SK-N-SH (cell line): ENCODE results near the gene RNF150. TPM values are rescaled to one million over a fixed set of nuclear protein-coding genes. Genes with fewer than 3 reads are reported as not detected.

ENCODE experiments used
- CTCF ChIA-PET: fragments of 300-600, 350-600 bp; formaldehyde crosslinking; extraction: SDS; loops from one replicate; lab custom pipeline; 2021; lab: Yijun Ruan, JAX
- POLR2A ChIA-PET: fragments of 350-600 bp; sonication (Branson Sonifier 250); formaldehyde crosslinking; extraction: SDS; loops from one replicate; lab custom pipeline; 2020; ENCODE audit warnings: antibody characterized with exemption, inconsistent platforms; lab: Yijun Ruan, JAX
- DNase-seq: peaks from one replicate; pipeline ENCODE4 v3.0.0; 2012
- H2AFZ ChIP-seq: fragments of 200-600 bp; sonication (generic); 2 replicates; pipeline ENCODE4 v1.8.1; 2016; ENCODE audit warnings: antibody characterized with exemption, mild to moderate bottlenecking, low read depth
- H3F3A ChIP-seq: fragments of 200-600 bp; sonication (generic); replicated peaks from 2 replicates; pipeline ENCODE3; 2016; ENCODE audit warnings: antibody characterized with exemption, mild to moderate bottlenecking; ENCODE audit not compliant: insufficient read depth
- H3K27ac ChIP-seq, 2 experiments: fragments of 200-500 bp in 1 of 2; fragments of 200-600 bp in 1 of 2; sonication (Bioruptor generic) in 1 of 2; sonication (generic), shearing (Covaris generic) in 1 of 2; 2 replicates each; pipeline versions ENCODE4 v1.5.1 to v1.6.1; 2014 to 2016; ENCODE audit warnings: low read depth in 2 of 2, inconsistent platforms in 1 of 2, low read length in 1 of 2, mild to moderate bottlenecking in 1 of 2, mixed read lengths in 1 of 2
- H3K27me3 ChIP-seq: fragments of 200-600 bp; sonication (generic), shearing (Covaris generic); 2 replicates; pipeline ENCODE4 v1.6.1; 2016; ENCODE audit warnings: mixed run types; ENCODE audit not compliant: insufficient read depth
- H3K36me3 ChIP-seq, 2 experiments: fragments of 200-500 bp in 1 of 2; fragments of 200-600 bp in 1 of 2; sonication (Bioruptor generic) in 1 of 2; sonication (generic) in 1 of 2; replicated peaks in 1 of 2; 2 replicates each; pipeline versions ENCODE3 to v1.5.1; 2014 to 2016; ENCODE audit warnings: low read length in 1 of 2, mild to moderate bottlenecking in 1 of 2; ENCODE audit not compliant: insufficient read depth in 2 of 2, control insufficient read depth in 1 of 2
- H3K4me1 ChIP-seq, 2 experiments: fragments of 200-500 bp in 1 of 2; fragments of 200-600 bp in 1 of 2; sonication (Bioruptor generic) in 1 of 2; sonication (generic), shearing (Covaris generic) in 1 of 2; 2 replicates each; pipeline versions ENCODE4 v1.5.1 to v1.6.1; 2014 to 2016; ENCODE audit warnings: low read depth in 1 of 2, low read length in 1 of 2, mixed run types in 1 of 2; ENCODE audit not compliant: insufficient read depth in 2 of 2, control insufficient read depth in 1 of 2
- H3K4me2 ChIP-seq: fragments of 200-600 bp; sonication (generic), shearing (Covaris generic); 2 replicates; pipeline ENCODE4 v1.6.1; 2017; ENCODE audit warnings: mixed run types
- H3K4me3 ChIP-seq, 2 experiments: fragments of 200-500 bp in 1 of 2; fragments of 200-600 bp in 1 of 2; sonication (Bioruptor generic) in 1 of 2; sonication (generic), shearing (Covaris generic) in 1 of 2; 2 replicates each; pipeline versions ENCODE4 v1.5.1 to v1.8.1; 2014 to 2016; ENCODE audit warnings: low read depth in 2 of 2, inconsistent platforms in 1 of 2, low read length in 1 of 2, mild to moderate bottlenecking in 1 of 2, mixed read lengths in 1 of 2, moderate library complexity in 1 of 2
- H3K79me2 ChIP-seq: fragments of 200-600 bp; sonication (generic); 2 replicates; pipeline ENCODE4 v1.8.1; 2017; ENCODE audit warnings: mild to moderate bottlenecking; ENCODE audit not compliant: insufficient read depth
- H3K9ac ChIP-seq: fragments of 200-600 bp; sonication (generic); 2 replicates; pipeline ENCODE4 v1.6.1; 2017; ENCODE audit warnings: mixed run types
- H3K9me2 ChIP-seq: fragments of 200-600 bp; sonication (generic); 2 replicates; pipeline ENCODE4 v1.6.1; 2017; ENCODE audit warnings: mixed run types
- H3K9me3 ChIP-seq: fragments of 200-600 bp; sonication (generic); 2 replicates; pipeline ENCODE4 v1.6.1; 2017; ENCODE audit warnings: mixed run types, mild to moderate bottlenecking, moderate library complexity
- H4K20me1 ChIP-seq: fragments of 200-600 bp; sonication (generic); 2 replicates; pipeline ENCODE4 v1.6.1; 2017; ENCODE audit warnings: mild to moderate bottlenecking, mixed run types; ENCODE audit not compliant: insufficient read depth
- CHD2 ChIP-seq: fragments of 150-350 bp; IDR thresholded peaks from 2 replicates; pipeline ENCODE4 v1.6.1; 2018; ENCODE audit warnings: low read length; ENCODE audit not compliant: partially characterized antibody
- FOXM1 ChIP-seq: IDR thresholded peaks from 2 replicates; pipeline ENCODE4 v1.4.0; 2012; ENCODE audit warnings: low read depth, mild to moderate bottlenecking
- JUND ChIP-seq: IDR thresholded peaks from 2 replicates; pipeline ENCODE4 v1.4.0; 2012
- MEF2A ChIP-seq: IDR thresholded peaks from 2 replicates; pipeline ENCODE4 v1.4.0; 2012; ENCODE audit warnings: low read depth, borderline replicate concordance
- NRF1 ChIP-seq: IDR thresholded peaks from 2 replicates; pipeline ENCODE4 v1.6.1; 2012; ENCODE audit warnings: low read depth, mild to moderate bottlenecking, low read length
- RAD21 ChIP-seq: IDR thresholded peaks from 2 replicates; pipeline ENCODE4 v1.6.1; 2012; ENCODE audit warnings: mild to moderate bottlenecking, low read length
- RCOR1 ChIP-seq: fragments of 150-350 bp; IDR thresholded peaks from 2 replicates; pipeline ENCODE4 v1.6.1; 2017; ENCODE audit warnings: antibody characterized with exemption, low read length
- SMC3 ChIP-seq: IDR thresholded peaks from 2 replicates; pipeline ENCODE4 v1.6.1; 2012; ENCODE audit warnings: low read depth, low read length, improper control_type of control experiment
- TCF12 ChIP-seq: IDR thresholded peaks from 2 replicates; pipeline ENCODE4 v1.4.0; 2012
- WGBS: methylation state at CpG from one replicate; pipeline ENCODE4 v1.1.6; 2017; ENCODE audit warnings: low lambda C conversion rate; 5-methylcytosine and 5-hydroxymethylcytosine counted together
- polyA plus RNA-seq, 3 experiments: library from polyadenylated mRNA; depleted of rRNA; stranded (reverse); fragments of >200 nt; gene quantifications; 2 replicates each; pipeline ENCODE4 v1.2.3, GENCODE V29; 2012
- TF ChIP-seq, protein P1 (sequence below): IDR thresholded peaks from 2 replicates; pipeline ENCODE4 v1.6.1; 2012; ENCODE audit warnings: mild to moderate bottlenecking, low read depth, low read length, moderate library complexity
- TF ChIP-seq, protein P2 (sequence below): fragments of 200-600 bp; sonication (generic); IDR thresholded peaks from 2 replicates; pipeline ENCODE4 v1.6.1; 2017; ENCODE audit warnings: antibody characterized with exemption, mild to moderate bottlenecking, moderate library complexity
- TF ChIP-seq, protein P3 (sequence below): IDR thresholded peaks from 2 replicates; pipeline ENCODE4; 2012
- TF ChIP-seq, protein P4 (sequence below): IDR thresholded peaks from 2 replicates; pipeline ENCODE4 v1.4.0; 2012; ENCODE audit warnings: low read depth

RNF150 gene
- polyA plus RNA-seq, 1 of the 3 experiments (the other 2 are of a cell fraction), result 5.8 TPM

DNA sequence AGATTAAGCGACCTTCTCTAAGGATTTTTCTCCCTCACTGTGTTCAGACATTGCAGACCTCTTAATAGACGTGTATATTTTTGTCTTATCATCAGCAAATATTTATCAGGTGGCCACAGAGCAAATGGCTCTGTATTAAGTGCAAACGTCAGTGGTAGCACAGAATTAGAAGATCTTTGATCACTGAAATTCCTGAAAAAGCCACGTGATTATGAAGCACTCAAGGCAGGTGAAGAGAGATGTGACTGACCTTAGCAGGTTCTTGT is 271.2 kb downstream of the RNF150 start:
- 83% methylated on average over 4 of the region's 4 CpGs for WGBS
- no peak for DNase-seq
- Histone ChIP-seq H3K4me2 (no peak overlapping the region), H4K20me1 (no peaks in the 10 kb centered on the region), H3F3A (no peaks in the 10 kb centered on the region), H3K9ac (no peak overlapping the region), H3K36me3 (peaks cover 13 to 39% of the 10 kb centered on the region in 2 experiments), H3K27me3 (no peaks in the 10 kb centered on the region), H3K9me2 (no peaks in the 10 kb centered on the region), H3K4me1 (peaks cover 0 to 33% of the 10 kb centered on the region in 2 experiments; a peak in 2 of 4 replicates), H3K4me3 (no peak overlapping the region), H2AFZ (no peak overlapping the region)
- CTCF ChIA-PET, result interaction anchor here (0.6 to 13.2 kb wide), 11 partner anchors 9 to 281 kb away, joined by 3 to 217 read pairs (median 4); partner anchors contain the start of gene RNF150
- TF ChIP-seq TCF12, result no peak
- TF ChIP-seq NRF1, result no peak
- TF ChIP-seq, all 33 proteins: peak for 0
- POLR2A ChIA-PET, result interaction anchor here (1.2 kb wide), 1 partner anchor 271 kb away, joined by 6 read pairs; the partner anchor contains the start of gene RNF150
- Histone ChIP-seq H3K27ac (peak overlapping the region in 1 of 2 experiments; percentile 67; a peak in 2 of 4 replicates), H3K79me2 (no peaks in the 10 kb centered on the region), H3K9me3 (no peaks in the 10 kb centered on the region)

DNA sequence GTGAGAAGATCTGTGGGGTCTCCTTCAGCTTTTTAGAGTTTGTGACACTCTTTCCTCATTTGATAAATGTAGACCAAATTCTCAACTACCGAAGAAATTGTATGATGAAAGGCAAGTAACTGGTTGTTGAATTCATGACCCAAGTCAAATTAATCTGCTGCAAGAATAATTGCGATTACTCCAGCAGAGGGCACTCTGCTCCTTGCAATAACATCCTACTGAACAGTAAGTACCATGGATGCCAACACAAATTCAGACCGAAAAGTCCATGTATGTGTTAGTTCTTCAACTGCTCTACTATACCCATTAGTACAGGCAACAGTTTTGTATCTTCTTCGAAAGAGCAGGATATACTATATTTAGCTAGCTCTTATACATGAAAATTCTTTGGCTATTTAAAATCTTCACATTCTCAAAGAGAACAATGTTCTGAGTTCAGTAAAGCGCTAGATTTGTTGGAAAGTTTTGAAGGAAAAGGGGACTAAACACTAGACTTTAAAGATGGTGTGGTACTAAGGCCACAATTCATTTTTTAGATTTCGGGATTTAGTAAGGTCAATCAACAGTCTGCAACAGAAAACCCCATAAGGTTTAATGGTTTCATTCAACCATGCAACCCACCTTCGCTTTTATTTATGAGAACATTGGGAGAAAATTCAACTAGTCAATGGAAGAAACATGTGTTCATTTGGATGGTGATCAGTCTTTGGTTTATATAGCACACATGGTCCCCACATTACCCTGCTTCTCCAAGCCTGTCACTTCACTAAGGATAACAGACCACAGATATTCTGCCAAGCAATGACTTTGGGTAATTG is 271.7 kb downstream of the RNF150 start:
- DNase-seq, result peak; percentile 47
- POLR2A ChIA-PET, result no interaction called here
- 40% methylated on average over 7 of the region's 7 CpGs for WGBS

More for the DNA sequence above, 271.7 kb downstream of the RNF150 start:
- H3K4me3 ChIP-seq, result no peak overlapping the region
- H3K9ac ChIP-seq, result no peak overlapping the region
- TF ChIP-seq CHD2 (peak; percentile 52), FOXM1 (no peak), RCOR1 (peak; percentile 32; the same call in 1 of the 2 replicates), MEF2A (no peak), NRF1 (0 out of 2 replicates have a peak, but pooled peaks have one; percentile 11), JUND (no peak), RAD21 (peak; percentile 99), SMC3 (peak; percentile 96)
- TF ChIP-seq, protein P1, sequence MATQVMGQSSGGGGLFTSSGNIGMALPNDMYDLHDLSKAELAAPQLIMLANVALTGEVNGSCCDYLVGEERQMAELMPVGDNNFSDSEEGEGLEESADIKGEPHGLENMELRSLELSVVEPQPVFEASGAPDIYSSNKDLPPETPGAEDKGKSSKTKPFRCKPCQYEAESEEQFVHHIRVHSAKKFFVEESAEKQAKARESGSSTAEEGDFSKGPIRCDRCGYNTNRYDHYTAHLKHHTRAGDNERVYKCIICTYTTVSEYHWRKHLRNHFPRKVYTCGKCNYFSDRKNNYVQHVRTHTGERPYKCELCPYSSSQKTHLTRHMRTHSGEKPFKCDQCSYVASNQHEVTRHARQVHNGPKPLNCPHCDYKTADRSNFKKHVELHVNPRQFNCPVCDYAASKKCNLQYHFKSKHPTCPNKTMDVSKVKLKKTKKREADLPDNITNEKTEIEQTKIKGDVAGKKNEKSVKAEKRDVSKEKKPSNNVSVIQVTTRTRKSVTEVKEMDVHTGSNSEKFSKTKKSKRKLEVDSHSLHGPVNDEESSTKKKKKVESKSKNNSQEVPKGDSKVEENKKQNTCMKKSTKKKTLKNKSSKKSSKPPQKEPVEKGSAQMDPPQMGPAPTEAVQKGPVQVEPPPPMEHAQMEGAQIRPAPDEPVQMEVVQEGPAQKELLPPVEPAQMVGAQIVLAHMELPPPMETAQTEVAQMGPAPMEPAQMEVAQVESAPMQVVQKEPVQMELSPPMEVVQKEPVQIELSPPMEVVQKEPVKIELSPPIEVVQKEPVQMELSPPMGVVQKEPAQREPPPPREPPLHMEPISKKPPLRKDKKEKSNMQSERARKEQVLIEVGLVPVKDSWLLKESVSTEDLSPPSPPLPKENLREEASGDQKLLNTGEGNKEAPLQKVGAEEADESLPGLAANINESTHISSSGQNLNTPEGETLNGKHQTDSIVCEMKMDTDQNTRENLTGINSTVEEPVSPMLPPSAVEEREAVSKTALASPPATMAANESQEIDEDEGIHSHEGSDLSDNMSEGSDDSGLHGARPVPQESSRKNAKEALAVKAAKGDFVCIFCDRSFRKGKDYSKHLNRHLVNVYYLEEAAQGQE, result 0 out of 2 replicates have a peak, but pooled peaks have one; percentile 19
- TF ChIP-seq, protein P2, sequence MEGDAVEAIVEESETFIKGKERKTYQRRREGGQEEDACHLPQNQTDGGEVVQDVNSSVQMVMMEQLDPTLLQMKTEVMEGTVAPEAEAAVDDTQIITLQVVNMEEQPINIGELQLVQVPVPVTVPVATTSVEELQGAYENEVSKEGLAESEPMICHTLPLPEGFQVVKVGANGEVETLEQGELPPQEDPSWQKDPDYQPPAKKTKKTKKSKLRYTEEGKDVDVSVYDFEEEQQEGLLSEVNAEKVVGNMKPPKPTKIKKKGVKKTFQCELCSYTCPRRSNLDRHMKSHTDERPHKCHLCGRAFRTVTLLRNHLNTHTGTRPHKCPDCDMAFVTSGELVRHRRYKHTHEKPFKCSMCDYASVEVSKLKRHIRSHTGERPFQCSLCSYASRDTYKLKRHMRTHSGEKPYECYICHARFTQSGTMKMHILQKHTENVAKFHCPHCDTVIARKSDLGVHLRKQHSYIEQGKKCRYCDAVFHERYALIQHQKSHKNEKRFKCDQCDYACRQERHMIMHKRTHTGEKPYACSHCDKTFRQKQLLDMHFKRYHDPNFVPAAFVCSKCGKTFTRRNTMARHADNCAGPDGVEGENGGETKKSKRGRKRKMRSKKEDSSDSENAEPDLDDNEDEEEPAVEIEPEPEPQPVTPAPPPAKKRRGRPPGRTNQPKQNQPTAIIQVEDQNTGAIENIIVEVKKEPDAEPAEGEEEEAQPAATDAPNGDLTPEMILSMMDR, result peak; percentile 86
- TF ChIP-seq, protein P3, sequence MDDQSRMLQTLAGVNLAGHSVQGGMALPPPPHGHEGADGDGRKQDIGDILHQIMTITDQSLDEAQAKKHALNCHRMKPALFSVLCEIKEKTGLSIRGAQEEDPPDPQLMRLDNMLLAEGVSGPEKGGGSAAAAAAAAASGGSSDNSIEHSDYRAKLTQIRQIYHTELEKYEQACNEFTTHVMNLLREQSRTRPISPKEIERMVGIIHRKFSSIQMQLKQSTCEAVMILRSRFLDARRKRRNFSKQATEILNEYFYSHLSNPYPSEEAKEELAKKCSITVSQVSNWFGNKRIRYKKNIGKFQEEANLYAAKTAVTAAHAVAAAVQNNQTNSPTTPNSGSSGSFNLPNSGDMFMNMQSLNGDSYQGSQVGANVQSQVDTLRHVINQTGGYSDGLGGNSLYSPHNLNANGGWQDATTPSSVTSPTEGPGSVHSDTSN, result no peak
- TF ChIP-seq, protein P4, sequence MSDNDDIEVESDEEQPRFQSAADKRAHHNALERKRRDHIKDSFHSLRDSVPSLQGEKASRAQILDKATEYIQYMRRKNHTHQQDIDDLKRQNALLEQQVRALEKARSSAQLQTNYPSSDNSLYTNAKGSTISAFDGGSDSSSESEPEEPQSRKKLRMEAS, result no peak
- H3K9me3 ChIP-seq, result no peaks in the 10 kb centered on the region
- H3F3A ChIP-seq, result no peaks in the 10 kb centered on the region
- H3K27ac ChIP-seq, result peak overlapping the region in 1 of 2 experiments; percentile 67; a peak in 2 of 4 replicates
- H3K9me2 ChIP-seq, result no peaks in the 10 kb centered on the region
- no peaks in the 10 kb centered on the region for H3K27me3 ChIP-seq
- H4K20me1 ChIP-seq, result no peaks in the 10 kb centered on the region
- peaks cover 13 to 34% of the 10 kb centered on the region in 2 experiments for H3K36me3 ChIP-seq
- peaks cover 0 to 30% of the 10 kb centered on the region in 2 experiments; a peak in 2 of 4 replicates for H3K4me1 ChIP-seq
- CTCF ChIA-PET, result interaction anchor here (0.6 to 13.2 kb wide), 20 partner anchors 8 to 501 kb away, joined by 3 to 217 read pairs (median 4); partner anchors contain the start of gene RNF150
- no peak overlapping the region for H3K4me2 ChIP-seq
- no peaks in the 10 kb centered on the region for H3K79me2 ChIP-seq
- no peak overlapping the region for H2AFZ ChIP-seq
